ENCODE measurements around the gene KREMEN1.

Gene KREMEN1

GRCh38 chr22:29144786-29145160, 71.9 kb downstream of the KREMEN1 start:
- no peak overlapping the region for H3K4me3 ChIP-seq (ENCODE audit: low read depth, low read length)
- no peak for TF ChIP-seq CTCF (IDR thresholded peaks at IDR 0.05; ENCODE audit: low read depth, low read length)

- TF ChIP-seq CTCF (IDR thresholded peaks at IDR 0.05; ENCODE audit: low read depth, low read length), result no peak
- no peak overlapping the region for H3K4me3 ChIP-seq (ENCODE audit: low read depth, low read length)
These were observed 72.7 kb downstream of the KREMEN1 start for GRCh38 chr22:29145321-29146072.

- no peak for TF ChIP-seq CTCF (IDR thresholded peaks at IDR 0.05; ENCODE audit: low read depth, low read length)
- H3K4me3 ChIP-seq (ENCODE audit: low read depth, low read length), result no peak overlapping the region
These were observed 73.3 kb downstream of the KREMEN1 start for GRCh38 chr22:29146091-29146560.

- no peak overlapping the region for H3K4me3 ChIP-seq (ENCODE audit: low read depth, low read length)
These were observed 73.9 kb downstream of the KREMEN1 start for GRCh38 chr22:29146771-29147170.

GRCh38 chr22:29147331-29147899, 74.6 kb downstream of the KREMEN1 start:
- TF ChIP-seq CTCF (IDR thresholded peaks at IDR 0.05; ENCODE audit: low read depth, low read length), result no peak
- H3K4me3 ChIP-seq (ENCODE audit: low read depth, low read length), result no peak overlapping the region

More at GRCh38 chr22:29146771-29147170, 73.9 kb downstream of the KREMEN1 start:
- TF ChIP-seq CTCF (IDR thresholded peaks at IDR 0.05; ENCODE audit: low read depth, low read length), result no peak

GRCh38 chr22:29148036-29148435, 75.2 kb downstream of the KREMEN1 start:
- no peak for TF ChIP-seq CTCF (IDR thresholded peaks at IDR 0.05; ENCODE audit: low read depth, low read length)
- H3K4me3 ChIP-seq (ENCODE audit: low read depth, low read length), result no peak overlapping the region

GRCh38 chr22:29148826-29149225, 76.0 kb downstream of the KREMEN1 start:
- H3K4me3 ChIP-seq (ENCODE audit: low read depth, low read length), result no peak overlapping the region
- no peak for TF ChIP-seq CTCF (IDR thresholded peaks at IDR 0.05; ENCODE audit: low read depth, low read length)

Measured in WI38 (cell line).